WTC11 (cell line): ENCODE measurements around the gene ITPR3. TPM values are rescaled to one million over a fixed set of nuclear protein-coding genes. Genes with fewer than 3 reads are reported as not detected.

Experiments
- ATAC-seq: fragments of 200-7000 bp; cut with Tn5 transposase; 2 replicates; pipeline ENCODE4 v1.10.0; 2021; ENCODE audit warnings: mild to moderate bottlenecking, moderate library complexity
- CTCF ChIA-PET: fragments of 300-600 bp; sonication (Branson Sonifier 250); formaldehyde crosslinking; loops from one replicate; lab custom pipeline; 2021; ENCODE audit warnings: antibody characterized with exemption; lab: Charles Lee
- POLR2A ChIA-PET: fragments of 350-600 bp; sonication (Branson Sonifier 250); formaldehyde crosslinking; loops from one replicate; lab custom pipeline; 2021; ENCODE audit warnings: antibody characterized with exemption; lab: Charles Lee
- DNase-seq: peaks from one replicate; pipeline ENCODE4 v3.0.0; 2021; ENCODE audit warnings: low spot score
- H3K27ac Mint-ChIP-seq: 2 replicates; pipeline ENCODE4 v1.8.0; 2021; ENCODE audit warnings: mixed read lengths
- H3K27me3 Mint-ChIP-seq: 2 replicates; pipeline ENCODE4 v1.8.0; 2021; ENCODE audit warnings: low read depth, mild to moderate bottlenecking, moderate library complexity, mixed read lengths
- H3K36me3 Mint-ChIP-seq: 2 replicates; pipeline ENCODE4 v1.8.0; 2021; ENCODE audit warnings: mixed read lengths
- H3K4me1 Mint-ChIP-seq: 2 replicates; pipeline ENCODE4 v1.8.0; 2022; ENCODE audit warnings: mixed read lengths
- H3K4me3 Mint-ChIP-seq: 2 replicates; pipeline ENCODE4 v1.8.0; 2021; ENCODE audit warnings: mild to moderate bottlenecking, moderate library complexity, mixed read lengths
- H3K9me3 Mint-ChIP-seq: 2 replicates; pipeline ENCODE4 v1.8.0; 2021; ENCODE audit warnings: mixed read lengths
- CREM ChIP-seq: sonication (generic); formaldehyde crosslinking; IDR thresholded peaks from 2 replicates; pipeline ENCODE4 v1.8.1; 2022; ENCODE audit warnings: mild to moderate bottlenecking, missing genetic modification reagents, moderate library complexity
- E2F1 ChIP-seq: sonication (generic); formaldehyde crosslinking; IDR thresholded peaks from 2 replicates; pipeline ENCODE4 v1.8.0; 2022; ENCODE audit warnings: mild to moderate bottlenecking, missing genetic modification reagents
- E2F5 ChIP-seq: sonication (generic); formaldehyde crosslinking; IDR thresholded peaks from 2 replicates; pipeline ENCODE4 v1.8.1; 2022; ENCODE audit warnings: mild to moderate bottlenecking, moderate library complexity, missing genetic modification reagents
- ESRRA ChIP-seq: sonication (generic); formaldehyde crosslinking; IDR thresholded peaks from 2 replicates; pipeline ENCODE4 v1.8.1; 2022; ENCODE audit warnings: mild to moderate bottlenecking, missing genetic modification reagents, borderline replicate concordance
- FOXK1 ChIP-seq: sonication (generic); formaldehyde crosslinking; IDR thresholded peaks from 2 replicates; pipeline ENCODE4 v1.8.0; 2022; ENCODE audit warnings: mild to moderate bottlenecking, moderate library complexity, missing genetic modification reagents
- GRHL2 ChIP-seq: fragments of 250-450 bp; sonication (Bioruptor Pico); IDR thresholded peaks from 2 replicates; pipeline ENCODE4 v1.8.0; 2022; ENCODE audit warnings: mild to moderate bottlenecking, moderate library complexity; ENCODE audit not compliant: insufficient replicate concordance, severe bottlenecking
- HMGXB4 ChIP-seq: sonication (generic); formaldehyde crosslinking; IDR thresholded peaks from 2 replicates; pipeline ENCODE4 v1.8.1; 2023; ENCODE audit warnings: mild to moderate bottlenecking, moderate library complexity, missing genetic modification reagents
- KAT7 ChIP-seq: sonication (generic); formaldehyde crosslinking; IDR thresholded peaks from 2 replicates; pipeline ENCODE4 v1.8.1; 2023; ENCODE audit warnings: missing genetic modification reagents, mild to moderate bottlenecking, borderline replicate concordance
- NFE2L1 ChIP-seq: sonication (generic); formaldehyde crosslinking; IDR thresholded peaks from 2 replicates; pipeline ENCODE4 v1.8.1; 2023; ENCODE audit warnings: missing genetic modification reagents
- NFYB ChIP-seq: sonication (generic); formaldehyde crosslinking; conservative IDR thresholded peaks from 2 replicates; pipeline ENCODE4 v1.8.0; 2022; ENCODE audit warnings: low read depth, missing genetic modification reagents
- NR2C2 ChIP-seq: sonication (generic); formaldehyde crosslinking; IDR thresholded peaks from 2 replicates; pipeline ENCODE4 v1.8.0; 2022; ENCODE audit warnings: mild to moderate bottlenecking, missing genetic modification reagents
- OVOL2 ChIP-seq: fragments of 250-450 bp; sonication (Bioruptor Pico); IDR thresholded peaks from 2 replicates; pipeline ENCODE4 v1.9.0; 2021; ENCODE audit warnings: mild to moderate bottlenecking, borderline replicate concordance
- PRDM15 ChIP-seq: sonication (generic); formaldehyde crosslinking; IDR thresholded peaks from 2 replicates; pipeline ENCODE4 v1.8.0; 2022; ENCODE audit warnings: missing genetic modification reagents
- SMAD3 ChIP-seq: sonication (generic); formaldehyde crosslinking; IDR thresholded peaks from 2 replicates; pipeline ENCODE4 v1.8.0; 2022; ENCODE audit warnings: missing genetic modification reagents, mild to moderate bottlenecking, borderline replicate concordance
- SMAD4 ChIP-seq: sonication (generic); formaldehyde crosslinking; IDR thresholded peaks from 2 replicates; pipeline ENCODE4 v1.8.0; 2022; ENCODE audit warnings: mild to moderate bottlenecking, missing genetic modification reagents
- SOX15 ChIP-seq: fragments of 250-450 bp; sonication (Bioruptor Pico); IDR thresholded peaks from 2 replicates; pipeline ENCODE4 v1.9.0; 2021; ENCODE audit warnings: mild to moderate bottlenecking
- ZBTB21 ChIP-seq: sonication (generic); formaldehyde crosslinking; IDR thresholded peaks from 2 replicates; pipeline ENCODE4 v1.8.1; 2023; ENCODE audit warnings: mild to moderate bottlenecking, missing genetic modification reagents, borderline replicate concordance
- ZNF671 ChIP-seq: fragments of 250-450 bp; sonication (Bioruptor Pico); IDR thresholded peaks from 2 replicates; pipeline ENCODE4 v1.8.0; 2021; ENCODE audit warnings: mild to moderate bottlenecking
- total RNA-seq: library from RNA; stranded (reverse); gene quantifications from 3 replicates; pipeline ENCODE4 v1.2.3, GENCODE V29; 2021
- TF ChIP-seq, protein P1 (sequence below): sonication (generic); formaldehyde crosslinking; IDR thresholded peaks from 2 replicates; pipeline ENCODE4 v1.8.1; 2022; ENCODE audit warnings: low read depth, mild to moderate bottlenecking, moderate library complexity, missing genetic modification reagents, borderline replicate concordance
- TF ChIP-seq, protein P2 (sequence below): sonication (generic); formaldehyde crosslinking; IDR thresholded peaks from 2 replicates; pipeline ENCODE4 v1.8.0; 2022; ENCODE audit warnings: mild to moderate bottlenecking, missing genetic modification reagents
- TF ChIP-seq, protein P3 (sequence below): fragments of 250-450 bp; sonication (Bioruptor Pico); IDR thresholded peaks from 2 replicates; pipeline ENCODE4 v1.9.0; 2021; ENCODE audit warnings: mild to moderate bottlenecking

ITPR3 gene
- total RNA-seq, 1 experiment from 2014 or later: 47.3 TPM

DNA sequence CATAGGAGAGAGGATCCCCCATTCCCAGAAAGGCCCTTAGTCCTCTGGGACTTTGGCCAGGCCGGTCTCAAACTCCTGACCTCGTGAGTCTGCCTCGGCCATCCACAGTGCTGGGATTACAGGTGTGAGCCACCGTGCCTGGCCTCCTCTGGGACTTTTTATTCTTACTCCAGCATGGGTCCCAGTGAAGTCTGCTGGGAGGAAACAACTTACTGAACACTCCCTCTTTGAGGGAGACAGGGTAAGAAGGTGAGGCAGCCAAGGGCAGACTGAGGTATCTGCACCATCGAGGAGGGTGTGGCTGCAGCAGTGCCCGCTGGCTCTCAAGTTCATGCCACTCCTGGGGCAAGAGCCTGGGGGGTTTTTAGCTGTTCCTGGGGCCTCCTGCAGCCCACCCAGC is 43.4 kb upstream of the ITPR3 start:
- H3K36me3 Mint-ChIP-seq: peaks cover 19% of the 10 kb centered on the region
- DNase-seq: no peak
- TF ChIP-seq, protein P1, sequence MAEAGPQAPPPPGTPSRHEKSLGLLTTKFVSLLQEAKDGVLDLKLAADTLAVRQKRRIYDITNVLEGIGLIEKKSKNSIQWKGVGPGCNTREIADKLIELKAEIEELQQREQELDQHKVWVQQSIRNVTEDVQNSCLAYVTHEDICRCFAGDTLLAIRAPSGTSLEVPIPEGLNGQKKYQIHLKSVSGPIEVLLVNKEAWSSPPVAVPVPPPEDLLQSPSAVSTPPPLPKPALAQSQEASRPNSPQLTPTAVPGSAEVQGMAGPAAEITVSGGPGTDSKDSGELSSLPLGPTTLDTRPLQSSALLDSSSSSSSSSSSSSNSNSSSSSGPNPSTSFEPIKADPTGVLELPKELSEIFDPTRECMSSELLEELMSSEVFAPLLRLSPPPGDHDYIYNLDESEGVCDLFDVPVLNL (CRISPR knock-in tag): no peak
- no peak for TF ChIP-seq GRHL2 (CRISPR knock-in tag)
- TF ChIP-seq SOX15 (CRISPR knock-in tag): no peak
- TF ChIP-seq OVOL2: no peak
- no peak for TF ChIP-seq E2F1 (CRISPR knock-in tag)
- TF ChIP-seq, protein P2, sequence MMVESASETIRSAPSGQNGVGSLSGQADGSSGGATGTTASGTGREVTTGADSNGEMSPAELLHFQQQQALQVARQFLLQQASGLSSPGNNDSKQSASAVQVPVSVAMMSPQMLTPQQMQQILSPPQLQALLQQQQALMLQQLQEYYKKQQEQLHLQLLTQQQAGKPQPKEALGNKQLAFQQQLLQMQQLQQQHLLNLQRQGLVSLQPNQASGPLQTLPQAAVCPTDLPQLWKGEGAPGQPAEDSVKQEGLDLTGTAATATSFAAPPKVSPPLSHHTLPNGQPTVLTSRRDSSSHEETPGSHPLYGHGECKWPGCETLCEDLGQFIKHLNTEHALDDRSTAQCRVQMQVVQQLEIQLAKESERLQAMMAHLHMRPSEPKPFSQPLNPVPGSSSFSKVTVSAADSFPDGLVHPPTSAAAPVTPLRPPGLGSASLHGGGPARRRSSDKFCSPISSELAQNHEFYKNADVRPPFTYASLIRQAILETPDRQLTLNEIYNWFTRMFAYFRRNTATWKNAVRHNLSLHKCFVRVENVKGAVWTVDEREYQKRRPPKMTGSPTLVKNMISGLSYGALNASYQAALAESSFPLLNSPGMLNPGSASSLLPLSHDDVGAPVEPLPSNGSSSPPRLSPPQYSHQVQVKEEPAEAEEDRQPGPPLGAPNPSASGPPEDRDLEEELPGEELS: no peak
- TF ChIP-seq PRDM15: no peak
- TF ChIP-seq, all 79 proteins: peak for 0
- Mint-ChIP-seq H3K9me3 (no peaks in the 10 kb centered on the region), H3K27me3 (no peaks in the 10 kb centered on the region), H3K27ac (no peak overlapping the region), H3K4me3 (no peak overlapping the region), H3K4me1 (peaks cover 10% of the 10 kb centered on the region)
- CTCF ChIA-PET: no interaction called here
- ATAC-seq: no peak
- POLR2A ChIA-PET: no interaction called here

DNA sequence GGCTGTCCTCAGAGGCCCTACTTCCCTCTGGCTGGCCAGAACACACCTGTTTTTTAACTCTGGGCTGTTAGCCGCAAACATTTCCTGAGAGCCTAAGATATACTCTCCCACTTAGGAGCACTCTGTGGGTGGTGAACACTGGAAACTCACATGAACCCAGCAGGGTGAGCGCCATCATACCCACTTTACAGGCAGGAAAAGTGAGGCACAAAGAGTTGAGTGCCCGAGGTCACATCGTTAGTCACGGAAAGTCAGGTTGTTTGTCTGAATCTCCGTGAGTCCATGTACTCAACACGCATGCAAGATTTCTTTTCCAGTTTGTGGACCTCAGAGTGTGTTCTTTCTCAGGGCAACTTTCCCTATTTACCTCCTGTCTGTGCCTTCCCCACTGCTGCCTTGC is 43.0 kb upstream of the ITPR3 start:
- ChIA-PET POLR2A (no interaction called here), CTCF (interaction anchor here (1.0 to 2.8 kb wide), 3 partner anchors 16 to 123 kb away, joined by 3 to 14 read pairs (median 10); partner anchors contain the start of gene ZBTB9)
- Mint-ChIP-seq H3K36me3 (peaks cover 19% of the 10 kb centered on the region), H3K4me1 (peaks cover 10% of the 10 kb centered on the region), H3K27me3 (no peaks in the 10 kb centered on the region), H3K27ac (peak overlapping the region; percentile 70), H3K9me3 (no peaks in the 10 kb centered on the region), H3K4me3 (peak overlapping the region; percentile 54)
- ATAC-seq (no peak), DNase-seq (no peak)
- no peak for TF ChIP-seq ZBTB21 (CRISPR knock-in tag)
- no peak for TF ChIP-seq ESRRA (CRISPR knock-in tag)
- TF ChIP-seq NR2C2 (CRISPR knock-in tag): no peak
- no peak for TF ChIP-seq SMAD4 (CRISPR knock-in tag)
- TF ChIP-seq, protein P3, sequence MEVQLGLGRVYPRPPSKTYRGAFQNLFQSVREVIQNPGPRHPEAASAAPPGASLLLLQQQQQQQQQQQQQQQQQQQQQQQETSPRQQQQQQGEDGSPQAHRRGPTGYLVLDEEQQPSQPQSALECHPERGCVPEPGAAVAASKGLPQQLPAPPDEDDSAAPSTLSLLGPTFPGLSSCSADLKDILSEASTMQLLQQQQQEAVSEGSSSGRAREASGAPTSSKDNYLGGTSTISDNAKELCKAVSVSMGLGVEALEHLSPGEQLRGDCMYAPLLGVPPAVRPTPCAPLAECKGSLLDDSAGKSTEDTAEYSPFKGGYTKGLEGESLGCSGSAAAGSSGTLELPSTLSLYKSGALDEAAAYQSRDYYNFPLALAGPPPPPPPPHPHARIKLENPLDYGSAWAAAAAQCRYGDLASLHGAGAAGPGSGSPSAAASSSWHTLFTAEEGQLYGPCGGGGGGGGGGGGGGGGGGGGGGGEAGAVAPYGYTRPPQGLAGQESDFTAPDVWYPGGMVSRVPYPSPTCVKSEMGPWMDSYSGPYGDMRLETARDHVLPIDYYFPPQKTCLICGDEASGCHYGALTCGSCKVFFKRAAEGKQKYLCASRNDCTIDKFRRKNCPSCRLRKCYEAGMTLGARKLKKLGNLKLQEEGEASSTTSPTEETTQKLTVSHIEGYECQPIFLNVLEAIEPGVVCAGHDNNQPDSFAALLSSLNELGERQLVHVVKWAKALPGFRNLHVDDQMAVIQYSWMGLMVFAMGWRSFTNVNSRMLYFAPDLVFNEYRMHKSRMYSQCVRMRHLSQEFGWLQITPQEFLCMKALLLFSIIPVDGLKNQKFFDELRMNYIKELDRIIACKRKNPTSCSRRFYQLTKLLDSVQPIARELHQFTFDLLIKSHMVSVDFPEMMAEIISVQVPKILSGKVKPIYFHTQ (CRISPR knock-in tag): no peak
- TF ChIP-seq E2F5: no peak
- no peak for TF ChIP-seq FOXK1 (CRISPR knock-in tag)
- no peak for TF ChIP-seq CREM (CRISPR knock-in tag)
- no peak for TF ChIP-seq HMGXB4
- TF ChIP-seq SMAD3 (CRISPR knock-in tag): no peak
- TF ChIP-seq NFE2L1 (CRISPR knock-in tag): no peak
- TF ChIP-seq ZNF671 (CRISPR knock-in tag): no peak
- no peak for TF ChIP-seq KAT7 (CRISPR knock-in tag)
- no peak for TF ChIP-seq E2F1 (CRISPR knock-in tag)
- TF ChIP-seq SOX15 (CRISPR knock-in tag): no peak
- no peak for TF ChIP-seq NFYB
